GM12892 (cell line): ENCODE measurements around the gene GADD45GIP1.

Experiments used
- POLR2A ChIP-seq: IDR thresholded peaks from 2 replicates; pipeline ENCODE4 v1.6.1; 2011; ENCODE audit warnings: low read depth, low read length, control low read depth
- POLR2AphosphoS5 ChIP-seq: IDR thresholded peaks from 2 replicates; pipeline ENCODE4 v1.6.1; 2011; ENCODE audit warnings: low read depth, low read length, control low read depth
- TAF1 ChIP-seq: IDR thresholded peaks from 2 replicates; pipeline ENCODE4 v1.6.1; 2011; ENCODE audit warnings: low read depth, mild to moderate bottlenecking, control low read depth, low read length, borderline replicate concordance

GRCh38 chr19:12913851-12914690 is 43.0 kb downstream of the GADD45GIP1 start:
- peak; percentile 39; the same call in 1 of the 2 replicates for TF ChIP-seq POLR2A
- TF ChIP-seq POLR2AphosphoS5 = no peak
- no peak for TF ChIP-seq TAF1
